Skin of body (tissue), 2 donors: ENCODE measurements around the gene RAI1. TPM values are rescaled to one million over a fixed set of nuclear protein-coding genes. Genes with fewer than 3 reads are reported as not detected.
"Not testable (repeated sequence)": the region's sequence is repeated elsewhere in the genome, so short reads cannot be mapped to it uniquely, and the experiment has no call there.

ENCODE experiments used
- DNase-seq: peaks from one replicate; lab custom pipeline; 2025; lab: John Stamatoyannopoulos, UW
- total RNA-seq: library from RNA; depleted of rRNA; stranded (reverse); fragments of >200 nt; gene quantifications from one replicate; pipeline ENCODE4 v1.2.3, GENCODE V29; 2014

RAI1 gene, protein sequence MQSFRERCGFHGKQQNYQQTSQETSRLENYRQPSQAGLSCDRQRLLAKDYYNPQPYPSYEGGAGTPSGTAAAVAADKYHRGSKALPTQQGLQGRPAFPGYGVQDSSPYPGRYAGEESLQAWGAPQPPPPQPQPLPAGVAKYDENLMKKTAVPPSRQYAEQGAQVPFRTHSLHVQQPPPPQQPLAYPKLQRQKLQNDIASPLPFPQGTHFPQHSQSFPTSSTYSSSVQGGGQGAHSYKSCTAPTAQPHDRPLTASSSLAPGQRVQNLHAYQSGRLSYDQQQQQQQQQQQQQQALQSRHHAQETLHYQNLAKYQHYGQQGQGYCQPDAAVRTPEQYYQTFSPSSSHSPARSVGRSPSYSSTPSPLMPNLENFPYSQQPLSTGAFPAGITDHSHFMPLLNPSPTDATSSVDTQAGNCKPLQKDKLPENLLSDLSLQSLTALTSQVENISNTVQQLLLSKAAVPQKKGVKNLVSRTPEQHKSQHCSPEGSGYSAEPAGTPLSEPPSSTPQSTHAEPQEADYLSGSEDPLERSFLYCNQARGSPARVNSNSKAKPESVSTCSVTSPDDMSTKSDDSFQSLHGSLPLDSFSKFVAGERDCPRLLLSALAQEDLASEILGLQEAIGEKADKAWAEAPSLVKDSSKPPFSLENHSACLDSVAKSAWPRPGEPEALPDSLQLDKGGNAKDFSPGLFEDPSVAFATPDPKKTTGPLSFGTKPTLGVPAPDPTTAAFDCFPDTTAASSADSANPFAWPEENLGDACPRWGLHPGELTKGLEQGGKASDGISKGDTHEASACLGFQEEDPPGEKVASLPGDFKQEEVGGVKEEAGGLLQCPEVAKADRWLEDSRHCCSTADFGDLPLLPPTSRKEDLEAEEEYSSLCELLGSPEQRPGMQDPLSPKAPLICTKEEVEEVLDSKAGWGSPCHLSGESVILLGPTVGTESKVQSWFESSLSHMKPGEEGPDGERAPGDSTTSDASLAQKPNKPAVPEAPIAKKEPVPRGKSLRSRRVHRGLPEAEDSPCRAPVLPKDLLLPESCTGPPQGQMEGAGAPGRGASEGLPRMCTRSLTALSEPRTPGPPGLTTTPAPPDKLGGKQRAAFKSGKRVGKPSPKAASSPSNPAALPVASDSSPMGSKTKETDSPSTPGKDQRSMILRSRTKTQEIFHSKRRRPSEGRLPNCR (N-terminal part only)
- 11.4 TPM for total RNA-seq

GRCh38 chr17:17681187-17681743 lies at the start of gene RAI1:
RAI1 (plus strand) TSS chr17:17681458; CDS start chr17:17792949, 111,491 bp downstream.
- DNase-seq = peak; percentile 78

DNA sequence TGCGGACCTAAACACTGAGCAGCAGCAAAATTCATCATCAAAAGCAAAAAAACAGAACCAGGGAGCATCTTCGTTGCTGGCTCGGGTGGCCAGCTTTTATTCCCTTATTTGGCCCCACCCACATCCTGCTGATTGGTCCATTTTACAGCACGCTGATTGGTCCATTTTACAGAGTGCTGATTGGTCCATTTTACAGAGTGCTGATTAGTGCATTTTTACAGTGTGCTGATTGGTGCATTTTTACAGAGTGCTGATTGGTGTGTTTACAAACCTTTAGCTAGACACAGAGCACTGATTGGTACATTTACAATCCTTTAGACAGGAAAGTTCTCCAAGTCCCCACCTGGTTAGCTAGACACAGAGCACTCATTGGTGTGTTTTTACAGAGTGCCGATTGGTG lies 48.6 kb upstream of the RAI1 start:
- not testable (repeated sequence) for DNase-seq

- DNase-seq = no peak
These were observed 47.9 kb upstream of the RAI1 start for GRCh38 chr17:17633310-17633709.

- no peak for DNase-seq
These were observed 46.1 kb upstream of the RAI1 start for GRCh38 chr17:17635126-17635525.

DNA sequence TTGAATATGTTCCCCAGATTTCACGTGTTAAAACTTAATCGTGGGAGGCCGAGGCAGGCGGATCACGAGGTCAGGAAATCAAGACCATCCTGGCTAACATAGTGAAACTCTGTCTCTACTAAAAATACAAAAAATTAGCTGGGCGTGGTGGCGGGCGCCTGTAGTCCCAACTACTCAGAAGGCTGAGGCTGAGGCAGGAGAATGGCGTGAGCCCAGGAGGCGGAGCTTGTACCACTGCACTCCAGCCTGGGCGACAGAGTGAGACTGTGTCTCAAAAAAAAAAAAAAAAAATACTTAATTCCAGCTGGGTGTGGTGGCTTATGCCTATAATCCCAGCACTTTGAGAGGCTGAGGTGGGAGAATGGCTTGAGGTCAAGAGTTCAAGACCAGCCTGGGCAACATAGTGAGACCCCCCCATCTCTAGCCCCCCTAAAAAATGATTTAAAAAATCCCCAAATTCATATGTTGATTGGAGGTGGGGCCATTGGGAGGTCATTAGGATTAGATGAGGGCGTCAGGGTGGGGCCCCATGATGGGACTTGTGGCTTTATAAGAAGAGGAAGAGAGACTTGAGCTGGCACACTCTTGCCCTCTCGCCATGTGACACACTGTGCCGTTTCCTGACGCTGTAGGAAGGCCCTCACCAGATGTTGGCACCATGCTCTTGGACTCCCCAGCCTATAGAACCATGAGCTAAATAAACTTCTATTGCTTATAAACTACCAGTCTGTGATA lies 45.6 kb upstream of the RAI1 start:
- not testable (repeated sequence) for DNase-seq

DNA sequence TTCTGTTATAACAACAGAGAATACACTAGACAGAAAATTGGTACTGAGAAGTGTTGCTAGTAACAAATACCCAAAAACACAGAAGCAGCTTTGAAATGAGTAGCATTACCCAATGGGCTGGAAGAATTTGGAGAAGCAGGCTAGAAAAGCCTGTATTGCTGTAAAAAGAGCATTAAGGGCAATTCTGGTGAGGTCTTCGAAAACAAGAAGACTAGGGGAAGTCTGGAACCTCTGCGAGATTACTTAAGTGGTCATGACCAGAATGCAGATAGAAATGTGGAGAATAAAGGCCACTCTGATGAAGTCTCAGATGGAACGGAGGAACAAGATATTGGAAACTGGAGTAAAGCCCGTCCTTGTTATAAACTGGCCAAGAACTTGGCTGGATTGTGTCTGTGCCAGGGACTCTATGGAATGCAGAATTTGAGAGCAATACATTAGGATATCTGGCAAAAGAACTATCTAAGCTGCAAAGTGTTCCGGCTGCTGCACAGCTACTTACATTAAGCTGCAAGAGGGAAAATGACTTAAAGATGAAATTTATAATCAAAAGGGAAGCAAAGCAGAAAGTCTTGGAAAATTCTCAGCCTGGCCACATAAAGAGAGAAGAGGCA lies 44.9 kb upstream of the RAI1 start:
- peak; percentile 61 for DNase-seq

DNA sequence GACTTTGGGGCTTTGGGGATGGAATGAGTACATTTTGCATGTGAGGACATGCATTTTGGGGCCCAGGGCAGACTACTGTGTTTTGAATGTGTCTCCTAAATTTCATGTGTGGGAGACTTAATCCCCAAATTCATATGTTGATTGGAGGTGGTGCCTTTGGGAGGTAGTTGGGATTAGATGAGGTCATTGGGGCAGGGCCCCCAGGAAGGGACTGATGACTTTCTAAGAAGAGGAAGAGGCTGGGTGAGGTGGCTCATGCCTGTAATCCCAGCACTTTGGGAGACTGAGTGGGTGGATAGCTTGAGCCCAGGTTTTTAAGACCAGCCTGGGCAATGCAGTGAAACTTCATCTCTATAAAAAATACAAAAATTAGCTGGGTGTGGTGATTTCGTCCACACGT lies 42.8 kb upstream of the RAI1 start:
- no peak for DNase-seq

GRCh38 chr17:17639661-17640270 lies 41.5 kb upstream of the RAI1 start:
- DNase-seq = not testable (repeated sequence)

DNA sequence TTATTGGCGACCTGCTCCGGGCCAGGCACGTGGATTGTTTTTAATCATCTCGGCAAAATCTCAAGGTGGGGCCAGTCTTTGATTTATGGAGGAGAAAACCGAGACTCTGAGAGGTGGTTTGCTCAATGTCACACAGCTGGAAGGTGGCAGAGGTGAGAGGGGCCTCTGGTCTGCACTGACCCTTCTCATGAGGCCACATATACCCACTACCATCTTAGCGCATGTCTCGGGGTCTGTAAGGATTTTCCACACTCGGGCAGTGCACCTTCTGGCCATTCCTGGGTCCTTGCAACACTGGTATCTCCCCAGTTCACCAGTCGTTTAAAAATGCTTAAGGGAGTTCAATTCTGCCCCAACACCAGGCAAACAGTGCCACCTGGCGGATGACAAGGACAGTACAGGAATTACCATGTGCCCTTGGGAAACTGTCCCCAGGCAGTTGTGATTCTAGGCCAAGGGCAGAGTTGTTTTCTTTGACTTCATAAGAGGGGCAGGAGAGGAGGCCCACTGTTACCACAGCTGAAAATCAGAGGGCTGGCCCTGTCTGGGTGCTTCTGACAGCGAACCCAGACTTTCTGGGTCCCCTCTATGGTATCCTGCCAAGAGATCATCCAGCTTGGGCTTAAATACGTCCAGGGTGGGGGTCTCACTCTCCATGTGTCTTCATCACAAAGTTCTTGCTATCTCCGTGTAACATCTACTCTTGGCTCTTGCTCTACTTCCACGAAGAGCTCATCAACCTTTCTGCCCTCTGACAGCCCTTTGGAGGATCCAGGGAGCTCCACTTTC lies 39.4 kb upstream of the RAI1 start:
- peak; percentile 60 for DNase-seq

DNA sequence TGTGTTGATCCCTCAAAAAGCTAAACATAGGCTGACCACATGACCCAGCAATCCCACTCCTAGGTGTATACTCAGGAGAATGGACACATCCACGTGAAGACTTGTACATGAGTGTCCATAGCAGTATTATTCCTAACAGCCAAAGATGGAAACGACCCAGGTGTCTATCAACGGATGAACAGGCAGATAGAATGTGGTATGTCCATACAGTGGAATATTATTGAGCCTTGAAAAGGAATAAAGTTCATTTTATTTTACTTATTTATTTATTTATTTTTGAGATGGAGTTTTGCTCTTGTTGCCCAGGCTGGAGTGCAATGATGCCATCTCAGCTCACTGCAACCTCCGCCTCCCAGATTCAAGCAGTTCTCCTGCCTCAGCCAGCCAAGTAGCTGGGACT lies 36.1 kb upstream of the RAI1 start:
- not testable (repeated sequence) for DNase-seq

GRCh38 chr17:17645961-17646360 lies 35.3 kb upstream of the RAI1 start:
- no peak for DNase-seq

DNA sequence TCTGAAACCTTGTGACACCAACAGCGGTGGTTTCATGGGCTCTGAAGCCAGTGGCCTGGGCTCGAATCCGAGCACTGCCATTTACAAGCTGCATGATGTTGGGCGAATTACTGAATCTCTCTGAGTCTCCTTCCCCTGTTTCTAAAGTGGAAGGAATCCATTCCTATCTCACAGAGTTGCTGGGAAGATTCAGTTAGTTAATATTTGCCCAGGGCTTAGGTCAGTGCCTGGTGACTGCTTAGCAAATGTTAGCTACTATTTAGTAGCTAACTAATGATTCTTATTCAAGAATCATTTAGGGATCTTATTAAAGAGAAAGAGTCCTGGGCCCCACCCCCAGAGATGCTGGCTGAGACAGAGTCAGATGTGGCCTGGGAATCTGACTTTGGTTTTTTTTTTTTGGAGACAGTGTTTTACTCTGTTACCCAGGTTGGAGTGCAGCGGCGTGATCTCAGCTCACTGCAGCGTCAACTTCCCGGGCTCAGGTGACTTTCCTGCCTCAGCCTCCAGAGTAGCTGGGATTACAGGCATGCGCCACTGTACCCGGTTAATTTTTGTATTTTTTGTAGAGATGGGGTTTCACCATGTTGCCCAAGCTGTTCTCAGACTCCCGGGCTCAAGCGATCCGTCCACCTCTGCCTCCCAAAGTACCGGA lies 33.6 kb upstream of the RAI1 start:
- DNase-seq = no peak

DNA sequence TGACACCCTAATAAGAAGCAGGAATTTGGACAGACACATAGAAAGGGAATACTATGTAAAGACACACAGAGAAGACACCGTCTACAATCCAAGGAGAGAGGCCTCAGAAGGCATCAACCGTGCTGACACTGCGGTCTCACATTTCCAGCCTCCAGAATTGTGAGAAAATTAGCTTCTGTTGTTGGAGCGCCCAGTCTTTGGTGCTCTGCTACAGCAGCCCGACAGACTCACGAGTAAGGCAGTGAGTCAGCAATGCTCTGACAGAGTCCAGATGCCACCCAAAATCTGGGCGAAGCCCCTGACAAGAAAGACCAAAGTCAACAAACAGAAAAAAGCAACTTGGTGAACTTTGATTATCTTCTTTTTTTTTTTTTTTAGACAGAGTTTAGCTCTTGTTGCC lies 32.5 kb upstream of the RAI1 start:
- no peak for DNase-seq

GRCh38 chr17:17650959-17651358 lies 30.3 kb upstream of the RAI1 start:
- DNase-seq = no peak

DNA sequence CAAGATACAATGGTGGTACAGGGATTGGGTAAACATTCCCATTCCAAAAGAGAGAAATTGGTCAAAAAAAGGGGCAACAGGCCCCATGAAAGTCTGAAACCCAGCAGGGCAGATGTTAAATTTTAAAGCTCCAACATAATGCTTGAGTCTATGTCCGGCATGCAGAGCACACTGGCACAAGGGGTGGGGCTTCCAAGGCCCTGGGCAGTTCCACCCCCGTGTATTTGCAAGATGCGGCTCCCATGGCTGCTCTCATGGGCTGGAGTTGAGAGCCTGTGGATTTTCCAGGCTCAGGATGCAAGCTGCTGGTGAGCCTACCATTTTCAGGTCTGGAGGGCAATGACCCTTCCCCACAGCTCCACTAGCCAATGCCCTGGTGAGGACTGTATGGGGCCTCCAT lies 27.9 kb upstream of the RAI1 start:
- no peak for DNase-seq

DNA sequence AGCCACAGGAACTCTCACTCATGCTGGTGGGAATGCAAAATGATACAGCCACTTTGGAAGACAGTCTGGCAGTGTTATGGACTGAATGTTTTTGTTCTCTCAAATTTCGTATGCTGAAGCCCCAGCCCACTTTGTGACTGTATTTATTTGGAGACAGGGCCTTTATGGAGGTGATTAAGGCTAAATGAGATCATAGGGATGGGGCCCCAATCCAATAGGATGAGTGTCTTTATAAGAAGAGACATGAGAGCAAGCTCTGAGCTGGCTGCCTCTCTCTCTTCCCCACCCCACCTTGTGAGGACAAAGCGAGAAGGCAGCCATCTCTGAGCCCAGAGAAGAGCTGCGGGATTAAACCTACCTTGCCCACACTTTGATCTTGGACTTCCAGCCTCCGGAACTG lies 21.9 kb upstream of the RAI1 start:
- DNase-seq = no peak

DNA sequence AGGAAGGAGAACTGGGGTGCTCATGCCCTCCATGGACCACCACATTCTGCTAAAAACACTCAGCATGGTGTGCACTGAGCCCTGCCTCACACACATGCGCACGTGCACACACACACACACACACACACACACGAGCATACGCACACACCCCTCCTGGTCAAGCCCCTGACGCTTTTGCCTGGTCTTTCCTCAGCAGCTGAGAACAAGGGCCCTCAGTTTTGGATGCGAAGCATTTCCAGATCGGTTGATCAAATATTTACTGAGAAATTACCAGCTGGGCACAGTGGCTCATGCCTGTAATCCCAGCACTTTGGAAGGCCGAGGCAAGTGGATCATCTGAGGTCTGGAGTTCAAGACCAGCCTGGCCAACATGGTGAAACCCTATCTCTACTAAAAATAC lies 20.1 kb upstream of the RAI1 start:
- no peak for DNase-seq

DNA sequence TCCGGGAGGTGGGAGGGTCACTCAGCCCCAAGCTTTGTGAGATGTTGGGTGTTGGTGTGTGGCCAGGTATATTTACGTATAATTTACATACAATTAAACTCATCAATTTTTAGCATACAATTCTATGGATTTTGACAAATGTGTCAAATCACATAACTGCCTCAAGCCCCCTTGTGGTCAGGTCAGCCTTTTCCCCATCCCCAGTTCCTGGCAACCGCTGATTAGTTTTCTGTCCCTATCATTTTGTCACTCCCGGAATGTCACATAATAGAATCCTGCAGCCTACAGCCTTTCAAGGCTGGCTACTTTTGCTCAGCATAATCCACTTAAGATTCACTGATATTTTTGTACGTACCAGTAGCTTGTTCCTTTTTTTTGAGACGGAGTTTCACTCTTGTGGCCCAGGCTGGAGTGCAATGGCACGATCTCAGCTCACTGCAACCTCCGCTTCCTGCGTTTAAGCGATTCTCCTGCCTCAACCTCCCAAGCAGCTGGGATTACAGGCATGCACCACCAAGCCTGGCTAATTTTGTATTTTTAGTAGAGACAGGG lies 19.3 kb upstream of the RAI1 start:
- DNase-seq = no peak
